Amniotic stem cell (primary cell): ENCODE results near the gene FOXP3.

Experiments
- DNase-seq: peaks from one replicate; lab custom pipeline; 2025; lab: John Stamatoyannopoulos, UW

FOXP3 gene

GRCh38 chrX:49249616-49250015 lies 14.9 kb downstream of the FOXP3 start:
- DNase-seq: no peak

GRCh38 chrX:49249071-49249470 lies 15.4 kb downstream of the FOXP3 start:
- no peak for DNase-seq

GRCh38 chrX:49247916-49248811 lies 16.3 kb downstream of the FOXP3 start:
- no peak for DNase-seq

DNA sequence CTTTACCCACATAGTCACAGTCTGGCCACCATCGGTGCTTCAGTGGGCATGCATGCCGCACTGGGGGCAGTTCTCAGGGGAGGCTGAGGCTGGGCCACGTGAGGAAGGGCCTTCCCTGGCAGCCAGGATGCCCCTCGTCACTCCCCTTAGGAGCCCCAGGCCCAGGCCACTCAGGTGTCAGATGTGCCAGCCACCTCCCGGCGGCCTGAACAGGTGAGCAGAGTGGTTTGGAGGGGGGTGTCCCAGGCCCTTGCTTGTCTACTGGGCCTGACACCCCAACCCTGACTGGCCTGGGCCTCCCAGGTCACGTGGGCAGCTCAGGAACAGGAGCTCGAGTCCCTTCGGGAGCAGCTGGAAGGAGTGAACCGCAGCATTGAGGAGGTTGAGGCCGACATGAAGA lies 17.2 kb downstream of the FOXP3 start:
- DNase-seq: no peak

DNA sequence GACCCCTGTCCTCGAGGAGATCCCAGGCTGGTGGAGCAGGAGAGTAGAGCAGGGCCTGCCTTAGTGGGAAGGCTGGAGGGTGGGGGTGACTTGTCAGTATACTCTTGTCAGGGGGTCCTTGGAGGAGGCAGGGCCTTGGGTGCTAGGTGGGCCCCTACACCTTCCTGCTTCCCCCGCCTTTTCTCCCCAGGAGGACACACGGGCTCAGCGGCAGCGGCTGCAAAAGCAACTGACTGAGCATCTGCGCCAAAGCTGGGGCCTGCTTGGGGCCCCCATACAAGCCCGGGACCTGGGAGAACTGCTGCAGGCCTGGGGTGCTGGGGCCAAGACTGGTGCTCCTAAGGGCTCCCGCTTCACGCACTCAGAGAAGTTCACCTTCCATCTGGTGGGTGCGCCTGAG lies 18.0 kb downstream of the FOXP3 start:
- no peak for DNase-seq

- DNase-seq: no peak
Observed at GRCh38 chrX:49244207-49244606, 20.3 kb downstream of the FOXP3 start.

- DNase-seq: no peak
Observed at GRCh38 chrX:49243166-49243565, 21.3 kb downstream of the FOXP3 start.

GRCh38 chrX:49242545-49243066 lies 21.9 kb downstream of the FOXP3 start:
- DNase-seq: no peak

DNA sequence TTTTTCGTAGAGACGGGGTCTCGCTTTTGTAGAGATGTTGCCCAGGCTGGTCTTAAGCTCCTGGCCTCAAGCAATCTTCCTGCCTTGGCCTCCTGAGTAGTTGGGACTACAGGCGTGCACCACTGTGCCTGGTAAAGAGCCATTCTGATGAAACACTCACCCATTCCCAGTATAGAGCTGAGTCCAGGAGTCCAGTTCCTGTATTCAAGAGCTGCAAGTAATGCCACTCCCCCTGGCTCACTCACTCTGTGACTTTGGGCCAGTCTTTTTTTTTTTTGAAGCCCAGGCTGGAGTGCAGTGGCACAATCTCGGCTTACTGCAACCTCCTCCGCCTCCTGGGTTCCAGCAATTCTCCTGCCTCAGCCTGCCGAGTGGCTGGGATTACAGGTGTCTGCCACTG lies 25.8 kb downstream of the FOXP3 start:
- DNase-seq: no peak

DNA sequence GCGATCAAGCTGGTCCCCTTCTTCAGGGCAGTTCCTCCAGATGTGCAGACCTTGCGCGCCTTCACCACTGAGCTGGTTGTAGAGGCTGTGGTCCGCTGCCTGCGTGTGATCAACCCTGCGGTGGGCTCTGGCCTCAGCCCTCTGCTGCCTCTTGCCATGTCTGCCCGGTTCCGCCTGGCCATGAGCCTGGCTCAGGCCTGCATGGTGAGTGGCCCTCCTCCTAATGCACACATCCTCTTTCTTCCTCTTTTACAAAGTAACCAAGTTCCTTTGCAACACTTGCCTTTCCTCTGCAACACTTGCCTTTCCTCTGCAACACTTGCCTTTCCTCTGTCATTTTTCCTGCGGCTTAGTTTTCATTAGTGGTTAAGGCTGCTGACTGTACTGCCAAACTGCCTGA lies 27.4 kb downstream of the FOXP3 start:
- DNase-seq: no peak

DNA sequence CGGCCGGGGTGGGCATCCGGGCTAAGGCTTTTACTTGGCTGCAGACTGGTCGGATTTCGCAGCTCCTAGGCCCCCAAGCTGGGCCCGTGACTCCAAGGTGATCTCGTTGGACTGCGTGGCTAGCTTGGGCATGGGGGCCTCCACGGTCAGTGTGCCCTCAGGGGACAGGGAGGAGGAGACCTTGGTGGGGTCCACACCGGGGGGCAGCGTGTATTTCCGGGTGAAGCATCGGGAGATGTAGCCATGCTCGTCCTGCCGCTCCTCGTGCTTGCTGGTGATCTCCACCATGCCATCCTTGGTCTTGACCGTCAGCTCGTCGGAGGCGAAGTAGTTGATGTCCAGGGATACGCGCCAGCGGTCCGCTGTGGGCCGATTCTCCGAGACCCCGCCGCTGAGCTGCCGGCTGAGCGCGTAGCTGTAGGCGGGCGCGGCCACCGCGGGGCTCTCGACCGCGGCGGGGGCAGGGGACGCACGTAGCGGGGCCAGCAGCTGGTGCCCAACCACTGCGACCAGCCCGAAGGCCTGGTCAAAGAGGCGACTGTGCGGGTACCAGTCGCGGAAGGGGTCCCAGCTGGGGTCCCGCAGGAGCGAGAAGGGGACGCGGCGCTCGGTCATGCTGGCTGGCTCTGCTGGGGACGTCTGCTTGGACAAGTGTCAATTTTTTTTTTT lies 30.5 kb downstream of the FOXP3 start:
- no peak for DNase-seq

- no peak for DNase-seq
Observed at GRCh38 chrX:49233176-49233575, 31.3 kb downstream of the FOXP3 start, which contains the start of gene CACNA1F. TSS of gene CACNA1F (minus strand) at chrX:49233340. CDS start at chrX:49233309, 31 bp downstream.

- no peak for DNase-seq
Observed at GRCh38 chrX:49232525-49232924, 32.0 kb downstream of the FOXP3 start.

- DNase-seq: no peak
Observed at GRCh38 chrX:49231333-49232000, 33.0 kb downstream of the FOXP3 start.

- no peak for DNase-seq
Observed at GRCh38 chrX:49230500-49231232, 33.8 kb downstream of the FOXP3 start.

- DNase-seq: no peak
Observed at GRCh38 chrX:49228185-49228584, 36.3 kb downstream of the FOXP3 start.

DNA sequence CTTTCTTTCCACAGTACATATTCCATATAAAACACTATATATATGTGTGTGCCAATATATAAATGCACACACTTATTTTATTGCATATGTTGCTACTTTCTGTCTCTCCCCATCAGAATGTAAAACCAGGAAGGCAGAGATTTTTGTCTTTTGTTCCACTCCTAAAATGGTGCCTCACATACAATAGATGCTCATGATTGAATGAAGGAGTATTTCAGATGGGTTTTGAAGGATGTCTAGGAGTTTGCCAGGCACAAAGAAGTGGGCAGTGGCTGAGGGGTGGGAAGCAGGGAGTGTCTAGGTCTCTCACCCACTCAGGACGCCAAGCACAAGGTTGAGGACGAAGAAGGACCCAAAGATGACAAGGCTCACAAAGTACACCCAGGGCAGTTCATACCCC lies 36.8 kb downstream of the FOXP3 start:
- DNase-seq: no peak

GRCh38 chrX:49226946-49227345 lies 37.6 kb downstream of the FOXP3 start:
- DNase-seq: no peak

DNA sequence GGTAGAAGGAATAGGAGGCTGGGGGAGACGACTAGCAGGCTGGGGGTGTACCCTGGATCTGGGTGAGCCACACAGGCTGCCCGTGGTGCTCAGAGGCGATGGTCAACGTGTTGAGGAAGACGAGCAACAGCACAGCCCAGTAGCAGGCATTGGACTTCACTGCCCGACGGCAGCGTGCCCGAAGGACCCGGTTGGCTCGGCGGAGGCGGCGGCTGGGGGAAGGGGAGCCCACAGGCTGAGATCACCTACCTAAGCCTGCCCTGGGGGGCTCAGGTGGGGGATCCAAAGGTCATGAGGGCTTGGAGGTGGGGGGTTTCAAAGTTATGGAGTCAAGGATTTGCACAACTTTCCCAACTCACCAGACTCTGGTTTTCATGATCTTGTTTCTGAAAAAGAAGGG lies 38.7 kb downstream of the FOXP3 start:
- DNase-seq: no peak

DNA sequence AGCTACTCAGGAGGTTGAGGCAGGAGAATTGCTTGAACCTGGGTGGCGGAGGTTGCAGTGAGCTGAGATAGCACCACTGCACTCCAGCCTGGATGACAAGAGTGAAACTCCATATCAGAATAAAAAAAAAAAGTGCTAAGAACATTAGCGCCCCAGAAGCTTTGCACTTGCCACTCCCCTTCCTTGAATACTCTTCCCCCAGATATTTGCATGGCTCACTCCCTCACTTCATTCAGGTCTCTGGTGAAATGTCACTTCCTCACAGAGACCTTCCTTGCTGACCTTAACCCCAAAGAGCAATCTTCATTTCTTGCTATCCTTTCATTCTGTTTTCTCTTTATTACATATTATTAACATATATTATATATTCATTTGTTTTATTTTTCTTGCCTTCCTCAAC lies 42.6 kb downstream of the FOXP3 start:
- DNase-seq: no peak

GRCh38 chrX:49220100-49220499 lies 44.4 kb downstream of the FOXP3 start:
- DNase-seq: no peak

GRCh38 chrX:49214996-49215526 lies 49.4 kb downstream of the FOXP3 start:
- no peak for DNase-seq
